Measurements from ENCODE around the gene OBP2A. TPM values are rescaled to one million over a fixed set of nuclear protein-coding genes. Genes with fewer than 3 reads are reported as not detected.

The OBP2A gene
- polyA plus RNA-seq, 1 donor (not counting 4 experiments of a cell fraction or from before 2014, with no cell fraction given): not detected

- no peak for FAIRE-seq
- no peak for DNase-seq (ENCODE audit: low read depth, low spot score)
- H3K9ac ChIP-seq (ENCODE audit: control insufficient read depth, extremely low read depth, insufficient read depth, low read length): no peak overlapping the region
- dilution Hi-C loops (cut with MboI; ENCODE audit: extremely low pct_ligation_motif_present, low sequenced_read_pairs): no loop called here
- no peaks in the 10 kb centered on the region for H3K36me3 ChIP-seq (ENCODE audit: control insufficient read depth in 2 of 2, extremely low read depth in 1 of 2, insufficient read depth in 2 of 2, low read length in 2 of 2)
- H3K79me2 ChIP-seq (ENCODE audit: control insufficient read depth, insufficient read depth, low read length): no peaks in the 10 kb centered on the region
- no peaks in the 10 kb centered on the region for H3K4me1 ChIP-seq (ENCODE audit: control insufficient read depth, extremely low read depth, insufficient read depth, low read length)
- H4K20me1 ChIP-seq (ENCODE audit: control insufficient read depth, extremely low read depth, insufficient read depth, low read length): no peaks in the 10 kb centered on the region
- no peak overlapping the region for H3K27ac ChIP-seq (ENCODE audit: control insufficient read depth, insufficient read depth, low read length)
- no peak overlapping the region for H3K4me3 ChIP-seq (ENCODE audit: control insufficient read depth in 2 of 3, extremely low read depth in 1 of 3, insufficient read depth in 2 of 3, low read depth in 1 of 3, low read length in 3 of 3)
- no peak overlapping the region for H2AFZ ChIP-seq (ENCODE audit: control insufficient read depth, low read length)
- no peaks in the 10 kb centered on the region for H3K9me1 ChIP-seq (ENCODE audit: control insufficient read depth, extremely low read depth, insufficient read depth, low read length)
- no peaks in the 10 kb centered on the region for H3K27me3 ChIP-seq (ENCODE audit: control insufficient read depth, extremely low read depth, insufficient read depth, low read length)
- TF ChIP-seq CTCF (optimal IDR thresholded peaks at IDR 0.05 in 1 of 3, IDR thresholded peaks at IDR 0.05 in 1 of 3, conservative IDR thresholded peaks at IDR 0.05 in 1 of 3; ENCODE audit: extremely low read depth in 1 of 3, insufficient read depth in 2 of 3, low read length in 3 of 3): no peak
- no peak overlapping the region for H3K4me2 ChIP-seq (ENCODE audit: control insufficient read depth, extremely low read depth, insufficient read depth, low read depth, low read length)
- no peaks in the 10 kb centered on the region for H3K9me3 ChIP-seq (ENCODE audit: control insufficient read depth, low read depth, low read length)
Measured at GRCh38 chr9:135584371-135584770, 38.4 kb downstream of the OBP2A start.

DNA sequence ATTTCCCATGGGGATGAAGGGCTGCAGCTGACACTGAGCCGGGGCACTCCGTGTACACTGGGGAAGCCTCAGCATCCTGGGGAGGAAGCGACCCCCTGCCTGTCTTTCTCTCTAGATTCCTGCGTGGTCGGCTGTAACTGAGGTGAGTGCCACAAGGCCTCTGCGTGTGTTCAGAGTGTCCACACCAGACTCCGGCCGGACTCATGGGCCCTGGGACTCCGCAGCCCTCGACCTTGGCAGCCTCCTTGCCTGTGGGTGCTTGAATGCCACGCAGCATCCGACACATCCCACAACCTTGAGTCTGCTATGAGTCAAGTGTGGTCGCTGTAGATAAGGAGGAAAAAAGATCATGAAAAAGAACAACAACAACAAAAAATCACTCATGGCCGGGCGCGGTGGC is 39.0 kb downstream of the OBP2A start:
- H3K36me3 ChIP-seq (ENCODE audit: control insufficient read depth in 2 of 2, extremely low read depth in 1 of 2, insufficient read depth in 2 of 2, low read length in 2 of 2): no peaks in the 10 kb centered on the region
- H3K4me3 ChIP-seq (ENCODE audit: control insufficient read depth in 2 of 3, extremely low read depth in 1 of 3, insufficient read depth in 2 of 3, low read depth in 1 of 3, low read length in 3 of 3): no peak overlapping the region
- no peaks in the 10 kb centered on the region for H4K20me1 ChIP-seq (ENCODE audit: control insufficient read depth, extremely low read depth, insufficient read depth, low read length)
- dilution Hi-C loops (cut with MboI; ENCODE audit: extremely low pct_ligation_motif_present, low sequenced_read_pairs): no loop called here
- H3K9me1 ChIP-seq (ENCODE audit: control insufficient read depth, extremely low read depth, insufficient read depth, low read length): no peaks in the 10 kb centered on the region
- H2AFZ ChIP-seq (ENCODE audit: control insufficient read depth, low read length): no peak overlapping the region
- H3K27ac ChIP-seq (ENCODE audit: control insufficient read depth, insufficient read depth, low read length): no peak overlapping the region
- DNase-seq (ENCODE audit: low read depth, low spot score) (no peak), FAIRE-seq (no peak)
- H3K79me2 ChIP-seq (ENCODE audit: control insufficient read depth, insufficient read depth, low read length): no peaks in the 10 kb centered on the region
- H3K4me2 ChIP-seq (ENCODE audit: control insufficient read depth, extremely low read depth, insufficient read depth, low read depth, low read length): no peak overlapping the region
- no peaks in the 10 kb centered on the region for H3K4me1 ChIP-seq (ENCODE audit: control insufficient read depth, extremely low read depth, insufficient read depth, low read length)
- H3K9me3 ChIP-seq (ENCODE audit: control insufficient read depth, low read depth, low read length): no peaks in the 10 kb centered on the region
- H3K9ac ChIP-seq (ENCODE audit: control insufficient read depth, extremely low read depth, insufficient read depth, low read length): no peak overlapping the region
- TF ChIP-seq EZH2 (IDR thresholded peaks at IDR 0.05; ENCODE audit: low read length): no peak
- TF ChIP-seq CTCF (optimal IDR thresholded peaks at IDR 0.05 in 1 of 3, IDR thresholded peaks at IDR 0.05 in 1 of 3, conservative IDR thresholded peaks at IDR 0.05 in 1 of 3; ENCODE audit: extremely low read depth in 1 of 3, insufficient read depth in 2 of 3, low read length in 3 of 3): no peak
- H3K27me3 ChIP-seq (ENCODE audit: control insufficient read depth, extremely low read depth, insufficient read depth, low read length): no peaks in the 10 kb centered on the region
